ENCODE data around the gene CHRNA4.

CHRNA4 gene

GRCh38 chr20:63401384-63402110 is 40.4 kb upstream of the CHRNA4 start:
- Mint-ChIP-seq H3K9me3 (ENCODE audit: low read depth) (no peaks in the 10 kb centered on the region), H3K27me3 (no peaks in the 10 kb centered on the region), H3K4me1 (ENCODE audit: low read depth) (no peaks in the 10 kb centered on the region), H3K4me3 (no peak overlapping the region), H3K36me3 (no peaks in the 10 kb centered on the region), H3K27ac (no peak overlapping the region)

- Mint-ChIP-seq H3K27me3 (no peaks in the 10 kb centered on the region), H3K27ac (no peak overlapping the region), H3K4me1 (ENCODE audit: low read depth) (no peaks in the 10 kb centered on the region)
Measured at GRCh38 chr20:63400486-63401210, 39.5 kb upstream of the CHRNA4 start.

GRCh38 chr20:63399596-63400375 is 38.6 kb upstream of the CHRNA4 start:
- Mint-ChIP-seq H3K4me3 (no peak overlapping the region), H3K4me1 (ENCODE audit: low read depth) (no peaks in the 10 kb centered on the region), H3K9me3 (ENCODE audit: low read depth) (no peaks in the 10 kb centered on the region), H3K27ac (no peak overlapping the region), H3K27me3 (no peaks in the 10 kb centered on the region), H3K36me3 (no peaks in the 10 kb centered on the region)

More at GRCh38 chr20:63400486-63401210, 39.5 kb upstream of the CHRNA4 start:
- Mint-ChIP-seq H3K4me3 (no peak overlapping the region), H3K9me3 (ENCODE audit: low read depth) (no peaks in the 10 kb centered on the region), H3K36me3 (no peaks in the 10 kb centered on the region)

- H3K4me1 Mint-ChIP-seq (ENCODE audit: low read depth), result no peaks in the 10 kb centered on the region
Measured at GRCh38 chr20:63398744-63399514, 37.8 kb upstream of the CHRNA4 start.

GRCh38 chr20:63397946-63398450 is 36.8 kb upstream of the CHRNA4 start:
- Mint-ChIP-seq H3K27me3 (no peaks in the 10 kb centered on the region), H3K36me3 (no peaks in the 10 kb centered on the region), H3K27ac (no peak overlapping the region), H3K9me3 (ENCODE audit: low read depth) (no peaks in the 10 kb centered on the region), H3K4me3 (no peak overlapping the region), H3K4me1 (ENCODE audit: low read depth) (no peaks in the 10 kb centered on the region)

More at GRCh38 chr20:63398744-63399514, 37.8 kb upstream of the CHRNA4 start:
- Mint-ChIP-seq H3K9me3 (ENCODE audit: low read depth) (no peaks in the 10 kb centered on the region), H3K27me3 (no peaks in the 10 kb centered on the region), H3K4me3 (no peak overlapping the region), H3K36me3 (no peaks in the 10 kb centered on the region), H3K27ac (no peak overlapping the region)

- no peaks in the 10 kb centered on the region for H3K4me1 Mint-ChIP-seq (ENCODE audit: low read depth)
- no peak overlapping the region for H3K27ac Mint-ChIP-seq
- H3K4me3 Mint-ChIP-seq, result no peak overlapping the region
Measured at GRCh38 chr20:63397155-63397843, 36.1 kb upstream of the CHRNA4 start.

GRCh38 chr20:63396300-63396699 is 35.2 kb upstream of the CHRNA4 start:
- Mint-ChIP-seq H3K27me3 (no peaks in the 10 kb centered on the region), H3K4me3 (no peak overlapping the region), H3K27ac (no peak overlapping the region)

More at GRCh38 chr20:63397155-63397843, 36.1 kb upstream of the CHRNA4 start:
- Mint-ChIP-seq H3K9me3 (ENCODE audit: low read depth) (no peaks in the 10 kb centered on the region), H3K27me3 (no peaks in the 10 kb centered on the region), H3K36me3 (no peaks in the 10 kb centered on the region)

GRCh38 chr20:63395723-63396122 is 34.6 kb upstream of the CHRNA4 start:
- H3K9me3 Mint-ChIP-seq (ENCODE audit: low read depth), result no peaks in the 10 kb centered on the region

More at GRCh38 chr20:63396300-63396699, 35.2 kb upstream of the CHRNA4 start:
- H3K9me3 Mint-ChIP-seq (ENCODE audit: low read depth), result no peaks in the 10 kb centered on the region
- H3K36me3 Mint-ChIP-seq, result no peaks in the 10 kb centered on the region
- H3K4me1 Mint-ChIP-seq (ENCODE audit: low read depth), result no peaks in the 10 kb centered on the region

GRCh38 chr20:63394920-63395455 is 33.8 kb upstream of the CHRNA4 start:
- no peaks in the 10 kb centered on the region for H3K27me3 Mint-ChIP-seq
- no peaks in the 10 kb centered on the region for H3K9me3 Mint-ChIP-seq (ENCODE audit: low read depth)
- H3K4me3 Mint-ChIP-seq, result no peak overlapping the region
- H3K27ac Mint-ChIP-seq, result no peak overlapping the region
- H3K4me1 Mint-ChIP-seq (ENCODE audit: low read depth), result no peaks in the 10 kb centered on the region
- H3K36me3 Mint-ChIP-seq, result no peaks in the 10 kb centered on the region

More at GRCh38 chr20:63395723-63396122, 34.6 kb upstream of the CHRNA4 start:
- Mint-ChIP-seq H3K27me3 (no peaks in the 10 kb centered on the region), H3K36me3 (no peaks in the 10 kb centered on the region), H3K4me1 (ENCODE audit: low read depth) (no peaks in the 10 kb centered on the region), H3K4me3 (no peak overlapping the region), H3K27ac (no peak overlapping the region)

GRCh38 chr20:63394069-63394919 is 33.1 kb upstream of the CHRNA4 start:
- Mint-ChIP-seq H3K4me3 (no peak overlapping the region), H3K27ac (no peak overlapping the region), H3K27me3 (no peaks in the 10 kb centered on the region), H3K9me3 (ENCODE audit: low read depth) (no peaks in the 10 kb centered on the region), H3K36me3 (no peaks in the 10 kb centered on the region), H3K4me1 (ENCODE audit: low read depth) (no peaks in the 10 kb centered on the region)

GRCh38 chr20:63393566-63393965 is 32.4 kb upstream of the CHRNA4 start:
- no peaks in the 10 kb centered on the region for H3K9me3 Mint-ChIP-seq (ENCODE audit: low read depth)
- no peaks in the 10 kb centered on the region for H3K27me3 Mint-ChIP-seq
- no peaks in the 10 kb centered on the region for H3K36me3 Mint-ChIP-seq
- no peak overlapping the region for H3K4me3 Mint-ChIP-seq
- no peak overlapping the region for H3K27ac Mint-ChIP-seq
- H3K4me1 Mint-ChIP-seq (ENCODE audit: low read depth), result no peaks in the 10 kb centered on the region

- Mint-ChIP-seq H3K27me3 (peaks cover 2% of the 10 kb centered on the region), H3K4me1 (ENCODE audit: low read depth) (no peaks in the 10 kb centered on the region), H3K9me3 (ENCODE audit: low read depth) (no peaks in the 10 kb centered on the region), H3K27ac (no peak overlapping the region), H3K36me3 (no peaks in the 10 kb centered on the region), H3K4me3 (no peak overlapping the region)
Measured at GRCh38 chr20:63392465-63393365, 31.6 kb upstream of the CHRNA4 start.
